OCI-LY1 (cell line): Measurements from ENCODE around the gene CREB5.

Source experiments
- EZH2 ChIP-seq: fragments of 200-600 bp; sonication (generic), shearing (Covaris generic); IDR thresholded peaks from 2 replicates; pipeline ENCODE4 v1.8.0; 2017; ENCODE audit warnings: borderline replicate concordance, mixed run types, mild to moderate bottlenecking, antibody characterized with exemption, low read length, moderate library complexity, mixed read lengths
- TF ChIP-seq, protein P1 (sequence below): fragments of 200-600 bp; sonication (generic), shearing (Covaris generic); IDR thresholded peaks from 2 replicates; pipeline ENCODE4 v1.5.1; 2017; ENCODE audit warnings: mild to moderate bottlenecking, antibody characterized with exemption, low read length, moderate library complexity, mixed read lengths

DNA sequence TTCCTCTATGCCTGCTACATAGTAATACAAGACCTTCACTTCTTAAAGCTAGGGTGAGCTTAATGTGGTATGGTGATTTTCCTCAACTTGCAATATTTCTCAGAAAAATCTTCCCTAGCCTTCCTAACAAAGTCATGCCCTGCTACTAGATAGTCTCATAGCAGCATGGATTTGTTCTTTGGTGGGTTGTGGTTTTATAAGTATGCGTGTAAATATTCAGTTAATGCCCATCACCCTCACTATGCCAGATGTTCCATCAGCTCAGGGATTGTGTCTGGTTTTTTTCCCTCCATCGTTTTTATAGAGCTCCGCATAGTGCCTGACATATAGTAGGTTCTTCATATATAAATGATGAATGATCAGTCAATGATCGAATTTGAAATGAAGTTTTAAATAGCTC lies 182.8 kb downstream of the CREB5 start:
- TF ChIP-seq, protein P1, sequence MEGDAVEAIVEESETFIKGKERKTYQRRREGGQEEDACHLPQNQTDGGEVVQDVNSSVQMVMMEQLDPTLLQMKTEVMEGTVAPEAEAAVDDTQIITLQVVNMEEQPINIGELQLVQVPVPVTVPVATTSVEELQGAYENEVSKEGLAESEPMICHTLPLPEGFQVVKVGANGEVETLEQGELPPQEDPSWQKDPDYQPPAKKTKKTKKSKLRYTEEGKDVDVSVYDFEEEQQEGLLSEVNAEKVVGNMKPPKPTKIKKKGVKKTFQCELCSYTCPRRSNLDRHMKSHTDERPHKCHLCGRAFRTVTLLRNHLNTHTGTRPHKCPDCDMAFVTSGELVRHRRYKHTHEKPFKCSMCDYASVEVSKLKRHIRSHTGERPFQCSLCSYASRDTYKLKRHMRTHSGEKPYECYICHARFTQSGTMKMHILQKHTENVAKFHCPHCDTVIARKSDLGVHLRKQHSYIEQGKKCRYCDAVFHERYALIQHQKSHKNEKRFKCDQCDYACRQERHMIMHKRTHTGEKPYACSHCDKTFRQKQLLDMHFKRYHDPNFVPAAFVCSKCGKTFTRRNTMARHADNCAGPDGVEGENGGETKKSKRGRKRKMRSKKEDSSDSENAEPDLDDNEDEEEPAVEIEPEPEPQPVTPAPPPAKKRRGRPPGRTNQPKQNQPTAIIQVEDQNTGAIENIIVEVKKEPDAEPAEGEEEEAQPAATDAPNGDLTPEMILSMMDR = no peak
- TF ChIP-seq EZH2 = no peak
